ENCODE data around the gene CHST13.

The CHST13 gene

GRCh38 chr3:126515066-126515706, 8.8 kb upstream of the CHST13 start:
- POLR2A ChIA-PET: no interaction called here
- no peak for DNase-seq (ENCODE audit: extremely low spot score)
- TF ChIP-seq SUZ12 (IDR thresholded peaks at IDR 0.05) (no peak), ARNT (IDR thresholded peaks at IDR 0.05) (no peak), ELF4 (IDR thresholded peaks at IDR 0.05) (no peak), TARDBP (IDR thresholded peaks at IDR 0.05) (no peak), PKNOX1 (IDR thresholded peaks at IDR 0.05) (no peak), HDGF (IDR thresholded peaks at IDR 0.05; ENCODE audit: borderline replicate concordance) (no peak), FOXA1 (IDR thresholded peaks at IDR 0.05) (no peak), LEF1 (IDR thresholded peaks at IDR 0.05; ENCODE audit: borderline replicate concordance) (no peak), L3MBTL2 (conservative IDR thresholded peaks at IDR 0.05) (no peak)
- CTCF ChIA-PET: no interaction called here

GRCh38 chr3:126516152-126516935, 7.6 kb upstream of the CHST13 start:
- ChIA-PET CTCF (no interaction called here), POLR2A (no interaction called here)

GRCh38 chr3:126516936-126517290, 7.0 kb upstream of the CHST13 start:
- DNase-seq (ENCODE audit: extremely low spot score): no peak
- TF ChIP-seq FOXA1 (IDR thresholded peaks at IDR 0.05) (no peak), PKNOX1 (IDR thresholded peaks at IDR 0.05) (no peak), ZNF384 (IDR thresholded peaks at IDR 0.05) (no peak), ARNT (IDR thresholded peaks at IDR 0.05) (no peak), SUZ12 (IDR thresholded peaks at IDR 0.05) (no peak), L3MBTL2 (conservative IDR thresholded peaks at IDR 0.05) (no peak), CTBP1 (IDR thresholded peaks at IDR 0.05; ENCODE audit: borderline replicate concordance) (no peak), SP1 (IDR thresholded peaks at IDR 0.05) (no peak), ELF4 (IDR thresholded peaks at IDR 0.05) (no peak), LEF1 (IDR thresholded peaks at IDR 0.05; ENCODE audit: borderline replicate concordance) (no peak), TARDBP (IDR thresholded peaks at IDR 0.05) (no peak), BHLHE40 (IDR thresholded peaks at IDR 0.05; ENCODE audit: borderline replicate concordance) (no peak), NFRKB (IDR thresholded peaks at IDR 0.05) (no peak), FOXM1 (IDR thresholded peaks at IDR 0.05; ENCODE audit: borderline replicate concordance) (no peak), HDGF (IDR thresholded peaks at IDR 0.05; ENCODE audit: borderline replicate concordance) (no peak), FOXK2 (IDR thresholded peaks at IDR 0.05) (no peak)
- POLR2A ChIA-PET: no interaction called here
- CTCF ChIA-PET: no interaction called here

More at GRCh38 chr3:126516152-126516935, 7.6 kb upstream of the CHST13 start:
- TF ChIP-seq ZNF384 (IDR thresholded peaks at IDR 0.05): no peak
- TF ChIP-seq SP1 (IDR thresholded peaks at IDR 0.05): no peak
- no peak for TF ChIP-seq ELF4 (IDR thresholded peaks at IDR 0.05)
- TF ChIP-seq BHLHE40 (IDR thresholded peaks at IDR 0.05; ENCODE audit: borderline replicate concordance): no peak
- no peak for TF ChIP-seq LEF1 (IDR thresholded peaks at IDR 0.05; ENCODE audit: borderline replicate concordance)
- TF ChIP-seq HDGF (IDR thresholded peaks at IDR 0.05; ENCODE audit: borderline replicate concordance): no peak
- TF ChIP-seq FOXK2 (IDR thresholded peaks at IDR 0.05): no peak
- TF ChIP-seq FOXA1 (IDR thresholded peaks at IDR 0.05): no peak
- TF ChIP-seq SUZ12 (IDR thresholded peaks at IDR 0.05): no peak
- TF ChIP-seq PKNOX1 (IDR thresholded peaks at IDR 0.05): no peak
- no peak for DNase-seq (ENCODE audit: extremely low spot score)

- DNase-seq (ENCODE audit: extremely low spot score): no peak
- TF ChIP-seq TARDBP (IDR thresholded peaks at IDR 0.05) (no peak), L3MBTL2 (conservative IDR thresholded peaks at IDR 0.05) (no peak), HDGF (IDR thresholded peaks at IDR 0.05; ENCODE audit: borderline replicate concordance) (no peak), SP1 (IDR thresholded peaks at IDR 0.05) (no peak), SUZ12 (IDR thresholded peaks at IDR 0.05) (no peak), FOXM1 (IDR thresholded peaks at IDR 0.05; ENCODE audit: borderline replicate concordance) (no peak), ZNF384 (IDR thresholded peaks at IDR 0.05) (no peak), FOXA1 (IDR thresholded peaks at IDR 0.05) (no peak), BHLHE40 (IDR thresholded peaks at IDR 0.05; ENCODE audit: borderline replicate concordance) (no peak), FOXK2 (IDR thresholded peaks at IDR 0.05) (no peak)
- ChIA-PET POLR2A (no interaction called here), CTCF (no interaction called here)
These were observed 6.5 kb upstream of the CHST13 start, which contains the start of gene UROC1 for GRCh38 chr3:126517291-126517951. UROC1 (minus strand) TSS chr3:126517773; CDS start chr3:126517719, 54 bp downstream.

GRCh38 chr3:126517986-126518778, 5.8 kb upstream of the CHST13 start:
- ChIA-PET POLR2A (no interaction called here), CTCF (no interaction called here)
- no peak for DNase-seq (ENCODE audit: extremely low spot score)
- no peak for TF ChIP-seq LEF1 (IDR thresholded peaks at IDR 0.05; ENCODE audit: borderline replicate concordance)
- TF ChIP-seq FOXK2 (IDR thresholded peaks at IDR 0.05): no peak
- no peak for TF ChIP-seq CTBP1 (IDR thresholded peaks at IDR 0.05; ENCODE audit: borderline replicate concordance)

All from HEK293T (cell line).